CD14-positive monocyte (primary cell): Measurements from ENCODE around the gene ZFP64. TPM values are rescaled to one million over a fixed set of nuclear protein-coding genes. Genes with fewer than 3 reads are reported as not detected.
"Not testable (repeated sequence)": the region's sequence is repeated elsewhere in the genome, so short reads cannot be mapped to it uniquely, and the experiment has no call there.

Experiments used
- DNase-seq, 3 donors: peaks; one replicate each; pipeline ENCODE4 v3.0.0-alpha.2; 2011 to 2022
- H2AFZ ChIP-seq: 2 replicates; pipeline ENCODE4 v1.6.0; 2012; ENCODE audit warnings: mild to moderate bottlenecking, low read depth, low read length, inconsistent platforms; ENCODE audit not compliant: insufficient read depth, poor library complexity, severe bottlenecking
- H3K27ac ChIP-seq, 2 donors: 1 replicate in 1 of 2; 2 replicates in 1 of 2; pipeline ENCODE4 v1.5.1; 2012 to 2013; ENCODE audit warnings: low read length in 2 of 2, control low read depth in 1 of 2, inconsistent platforms in 1 of 2, low read depth in 1 of 2, mild to moderate bottlenecking in 1 of 2
- H3K27me3 ChIP-seq, 2 donors: one replicate each; pipeline versions ENCODE4 v1.6.0 to v1.6.1; 2011 to 2013; ENCODE audit warnings: low read length in 2 of 2; ENCODE audit not compliant: control insufficient read depth in 2 of 2, insufficient read depth in 2 of 2
- H3K36me3 ChIP-seq, 2 donors: replicated peaks in 1 of 2; 1 replicate in 1 of 2; 2 replicates in 1 of 2; pipeline versions ENCODE4 v1.5.1 to v1.6.1; 2012 to 2013; ENCODE audit warnings: low read length in 2 of 2, control low read depth in 1 of 2, inconsistent platforms in 1 of 2, mild to moderate bottlenecking in 1 of 2; ENCODE audit not compliant: insufficient read depth in 2 of 2, control insufficient read depth in 1 of 2
- H3K4me1 ChIP-seq, 2 donors: 1 replicate in 1 of 2; 2 replicates in 1 of 2; pipeline versions ENCODE4 v1.5.1 to v1.6.1; 2012 to 2013; ENCODE audit warnings: low read length in 2 of 2, control low read depth in 1 of 2, inconsistent platforms in 1 of 2, mild to moderate bottlenecking in 1 of 2, moderate library complexity in 1 of 2; ENCODE audit not compliant: insufficient read depth in 2 of 2, control insufficient read depth in 1 of 2
- H3K4me2 ChIP-seq: replicated peaks from 2 replicates; pipeline ENCODE3; 2012; ENCODE audit warnings: low read length, moderate library complexity, mild to moderate bottlenecking; ENCODE audit not compliant: poor library complexity, severe bottlenecking; ENCODE audit errors: extremely low read depth
- H3K4me3 ChIP-seq, 3 experiments: fragments of 200-600 bp in 1 of 3; sonication (generic) in 1 of 3; replicated peaks in 1 of 3; 1 replicate in 2 of 3; 2 replicates in 1 of 3; pipeline ENCODE4 v1.5.1; 2011 to 2013; ENCODE audit warnings: low read length in 3 of 3, mild to moderate bottlenecking in 3 of 3, control low read depth in 2 of 3, low read depth in 2 of 3, inconsistent platforms in 1 of 3, moderate library complexity in 1 of 3
- H3K79me2 ChIP-seq: 2 replicates; pipeline ENCODE4 v1.6.0; 2012; ENCODE audit warnings: mild to moderate bottlenecking, control low read depth, inconsistent platforms, low read length, moderate library complexity; ENCODE audit not compliant: insufficient read depth
- H3K9ac ChIP-seq: 2 replicates; pipeline ENCODE4 v1.6.0; 2017; ENCODE audit warnings: low read length, mild to moderate bottlenecking; ENCODE audit not compliant: insufficient read depth, poor library complexity, severe bottlenecking
- H3K9me3 ChIP-seq, 2 donors: replicated peaks in 1 of 2; 1 replicate in 1 of 2; 2 replicates in 1 of 2; pipeline versions ENCODE4 v1.5.1 to v1.6.1; 2012 to 2013; ENCODE audit warnings: low read length in 2 of 2, control low read depth in 1 of 2; ENCODE audit not compliant: control insufficient read depth in 1 of 2, insufficient read depth in 1 of 2
- H4K20me1 ChIP-seq: 2 replicates; pipeline ENCODE4 v1.6.0; 2012; ENCODE audit warnings: mild to moderate bottlenecking, low read length, control low read depth, moderate library complexity; ENCODE audit not compliant: insufficient read depth
- H3K27ac Mint-ChIP-seq, 7 donors: one replicate each; pipeline ENCODE4 v1.8.0; 2020; ENCODE audit warnings: mild to moderate bottlenecking in 7 of 7, mixed read lengths in 7 of 7, moderate library complexity in 6 of 7, inconsistent platforms in 2 of 7
- H3K27me3 Mint-ChIP-seq, 3 donors: one replicate each; pipeline ENCODE4 v1.8.0; 2021 to 2022; ENCODE audit warnings: low read depth in 3 of 3, mild to moderate bottlenecking in 3 of 3, mixed read lengths in 3 of 3, moderate library complexity in 3 of 3, inconsistent platforms in 1 of 3
- H3K36me3 Mint-ChIP-seq, 2 donors: one replicate each; pipeline ENCODE4 v1.8.0; 2020; ENCODE audit warnings: mixed read lengths in 2 of 2, inconsistent platforms in 1 of 2, mild to moderate bottlenecking in 1 of 2
- H3K4me1 Mint-ChIP-seq: one replicate; pipeline ENCODE4 v1.8.0; 2020; ENCODE audit warnings: mild to moderate bottlenecking, mixed read lengths
- H3K4me3 Mint-ChIP-seq, 2 donors: one replicate each; pipeline ENCODE4 v1.8.0; 2020; ENCODE audit warnings: mild to moderate bottlenecking in 2 of 2, mixed read lengths in 2 of 2, moderate library complexity in 1 of 2
- H3K9me3 Mint-ChIP-seq, 7 donors: one replicate each; pipeline ENCODE4 v1.8.0; 2020 to 2022; ENCODE audit warnings: mixed read lengths in 7 of 7, mild to moderate bottlenecking in 6 of 7, moderate library complexity in 6 of 7, inconsistent platforms in 2 of 7
- CTCF ChIP-seq: fragments of 200-600 bp; IDR thresholded peaks from one replicate; pipeline ENCODE4 v1.8.0; 2022; ENCODE audit warnings: antibody characterized with exemption, mild to moderate bottlenecking
- WGBS: methylation state at CpG from one replicate; pipeline ENCODE4 v1.1.5; 2013; ENCODE audit warnings: missing lambda C conversion rate; ENCODE audit not compliant: insufficient coverage; 5-methylcytosine and 5-hydroxymethylcytosine counted together
- intact Hi-C, 2 donors: fragments of 100-400 bp; cut with micrococcal nuclease; formaldehyde crosslinking; loops; one replicate each; pipeline versions ENCODE4 v1.15.0 to v1.15.1; 2023
- polyA plus RNA-seq, 3 donors: library from polyadenylated mRNA; depleted of rRNA in 1 of 3; unstranded in 2 of 3; stranded (reverse) in 1 of 3; fragments of 300-500 nt in 2 of 3; fragments of >200 nt in 1 of 3; fragmentation: Illumina TruSeq in 2 of 3; gene quantifications; 1 replicate in 2 of 3; 2 replicates in 1 of 3; pipeline ENCODE4 v1.2.3, GENCODE V29; 2012 to 2021

Gene ZFP64
- polyA plus RNA-seq, 3 donors = 2.9 to 7.3 (median 4.9) TPM

GRCh38 chr20:52231230-52231746 lies 39.7 kb upstream of the ZFP64 start:
- Histone ChIP-seq H3K79me2 (no peaks in the 10 kb centered on the region), H3K36me3 (no peaks in the 10 kb centered on the region), H2AFZ (no peak overlapping the region), H3K27ac (no peak overlapping the region), H3K4me1 (no peaks in the 10 kb centered on the region), H3K27me3 (no peaks in the 10 kb centered on the region), H4K20me1 (no peaks in the 10 kb centered on the region), H3K4me2 (no peak overlapping the region), H3K4me3 (no peak overlapping the region), H3K9me3 (no peaks in the 10 kb centered on the region), H3K9ac (no peak overlapping the region)
- no peak for DNase-seq
- intact Hi-C loops = no loop called here
- no peaks in the 10 kb centered on the region for H3K36me3 Mint-ChIP-seq
- no peak overlapping the region for H3K4me3 Mint-ChIP-seq
- no peak for TF ChIP-seq CTCF
- H3K27me3 Mint-ChIP-seq = peaks cover 0 to 8% (median 5%) of the 10 kb centered on the region in 3 donors
- H3K27ac Mint-ChIP-seq = no peak overlapping the region
- no peaks in the 10 kb centered on the region for H3K4me1 Mint-ChIP-seq
- peaks cover 0 to 1% (median 0%) of the 10 kb centered on the region in 7 donors for H3K9me3 Mint-ChIP-seq

GRCh38 chr20:52230409-52230808 lies 38.8 kb upstream of the ZFP64 start:
- no peak overlapping the region for H3K4me3 Mint-ChIP-seq
- H3K27me3 ChIP-seq = no peaks in the 10 kb centered on the region
- peaks cover 0 to 1% (median 0%) of the 10 kb centered on the region in 7 donors for H3K9me3 Mint-ChIP-seq
- H3K79me2 ChIP-seq = no peaks in the 10 kb centered on the region
- H3K36me3 Mint-ChIP-seq = no peaks in the 10 kb centered on the region
- no peaks in the 10 kb centered on the region for H3K4me1 ChIP-seq
- no peak overlapping the region for H3K27ac ChIP-seq
- H4K20me1 ChIP-seq = no peaks in the 10 kb centered on the region
- H3K27me3 Mint-ChIP-seq = peaks cover 0 to 10% (median 6%) of the 10 kb centered on the region in 3 donors
- intact Hi-C loops = no loop called here
- no peak overlapping the region for H3K4me3 ChIP-seq
- H3K4me2 ChIP-seq = no peak overlapping the region
- no peak for TF ChIP-seq CTCF
- no peak overlapping the region for H3K9ac ChIP-seq
- no peak overlapping the region for H2AFZ ChIP-seq
- H3K4me1 Mint-ChIP-seq = no peaks in the 10 kb centered on the region
- H3K9me3 ChIP-seq = no peaks in the 10 kb centered on the region
- no peaks in the 10 kb centered on the region for H3K36me3 ChIP-seq
- DNase-seq = no peak
- WGBS = 80% methylated on average over 1 of the region's 3 CpGs
- H3K27ac Mint-ChIP-seq = no peak overlapping the region

- intact Hi-C loops, H3K9me3 Mint-ChIP-seq: not testable (repeated sequence)
Observed at GRCh38 chr20:52229346-52229745, 37.8 kb upstream of the ZFP64 start.

More at GRCh38 chr20:52229346-52229745, 37.8 kb upstream of the ZFP64 start:
- not testable (repeated sequence) for H3K36me3 ChIP-seq, H3K4me1 Mint-ChIP-seq, H2AFZ ChIP-seq, H3K4me2 ChIP-seq, H3K4me3 Mint-ChIP-seq, H3K4me3 ChIP-seq, H3K27me3 ChIP-seq, H3K9me3 ChIP-seq, H3K4me1 ChIP-seq, H3K27ac Mint-ChIP-seq, H3K36me3 Mint-ChIP-seq, H3K27ac ChIP-seq, H3K9ac ChIP-seq, H4K20me1 ChIP-seq, H3K79me2 ChIP-seq, DNase-seq, H3K27me3 Mint-ChIP-seq
- 100% methylated on average over 1 of the region's 1 CpG for WGBS
